GM23248 (cell line): ENCODE data around the gene MIOS.

Experiments used
- EZH2 ChIP-seq: fragments of 200-600 bp; sonication (generic); IDR thresholded peaks from 2 replicates; pipeline ENCODE4 v1.6.1; 2018; ENCODE audit warnings: antibody characterized with exemption, mild to moderate bottlenecking; ENCODE audit not compliant: insufficient read depth, poor library complexity, severe bottlenecking
- EZH2phosphoT487 ChIP-seq: fragments of 200-600 bp; sonication (generic); IDR thresholded peaks from 2 replicates; pipeline ENCODE4 v1.6.1; 2018; ENCODE audit warnings: antibody characterized with exemption, moderate library complexity, mild to moderate bottlenecking, low read depth; ENCODE audit not compliant: insufficient read depth

DNA sequence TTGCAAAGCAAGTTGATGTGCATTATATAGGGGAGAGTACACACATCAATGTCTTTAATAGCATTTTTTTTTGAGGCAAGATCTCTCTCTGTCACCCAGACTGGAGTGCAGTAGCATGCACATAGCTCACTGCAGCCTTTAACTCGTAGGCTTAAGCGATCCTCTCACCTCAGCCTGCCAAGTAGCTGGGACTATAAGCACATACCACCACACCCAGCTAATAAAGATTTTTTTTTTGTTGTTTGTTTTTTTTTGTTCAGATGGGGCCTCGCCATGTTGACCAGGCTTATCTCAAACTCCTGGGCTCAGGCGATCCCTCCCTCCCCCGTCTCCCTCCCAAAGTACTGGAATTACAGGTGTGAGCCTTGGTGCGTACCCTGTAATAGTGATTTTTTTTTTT is 75.4 kb downstream of the MIOS start:
- no peak for TF ChIP-seq EZH2
- no peak for TF ChIP-seq EZH2phosphoT487
